GM19240 (cell line): Measurements from ENCODE around the gene TAF1L.
"Not testable (repeated sequence)": the region's sequence is repeated elsewhere in the genome, so short reads cannot be mapped to it uniquely, and the experiment has no call there.

Source experiments
- DNase-seq: peaks from one replicate; pipeline ENCODE4 v3.0.0; 2011; ENCODE audit warnings: low spot score; ENCODE audit not compliant: insufficient read length

TAF1L gene, protein sequence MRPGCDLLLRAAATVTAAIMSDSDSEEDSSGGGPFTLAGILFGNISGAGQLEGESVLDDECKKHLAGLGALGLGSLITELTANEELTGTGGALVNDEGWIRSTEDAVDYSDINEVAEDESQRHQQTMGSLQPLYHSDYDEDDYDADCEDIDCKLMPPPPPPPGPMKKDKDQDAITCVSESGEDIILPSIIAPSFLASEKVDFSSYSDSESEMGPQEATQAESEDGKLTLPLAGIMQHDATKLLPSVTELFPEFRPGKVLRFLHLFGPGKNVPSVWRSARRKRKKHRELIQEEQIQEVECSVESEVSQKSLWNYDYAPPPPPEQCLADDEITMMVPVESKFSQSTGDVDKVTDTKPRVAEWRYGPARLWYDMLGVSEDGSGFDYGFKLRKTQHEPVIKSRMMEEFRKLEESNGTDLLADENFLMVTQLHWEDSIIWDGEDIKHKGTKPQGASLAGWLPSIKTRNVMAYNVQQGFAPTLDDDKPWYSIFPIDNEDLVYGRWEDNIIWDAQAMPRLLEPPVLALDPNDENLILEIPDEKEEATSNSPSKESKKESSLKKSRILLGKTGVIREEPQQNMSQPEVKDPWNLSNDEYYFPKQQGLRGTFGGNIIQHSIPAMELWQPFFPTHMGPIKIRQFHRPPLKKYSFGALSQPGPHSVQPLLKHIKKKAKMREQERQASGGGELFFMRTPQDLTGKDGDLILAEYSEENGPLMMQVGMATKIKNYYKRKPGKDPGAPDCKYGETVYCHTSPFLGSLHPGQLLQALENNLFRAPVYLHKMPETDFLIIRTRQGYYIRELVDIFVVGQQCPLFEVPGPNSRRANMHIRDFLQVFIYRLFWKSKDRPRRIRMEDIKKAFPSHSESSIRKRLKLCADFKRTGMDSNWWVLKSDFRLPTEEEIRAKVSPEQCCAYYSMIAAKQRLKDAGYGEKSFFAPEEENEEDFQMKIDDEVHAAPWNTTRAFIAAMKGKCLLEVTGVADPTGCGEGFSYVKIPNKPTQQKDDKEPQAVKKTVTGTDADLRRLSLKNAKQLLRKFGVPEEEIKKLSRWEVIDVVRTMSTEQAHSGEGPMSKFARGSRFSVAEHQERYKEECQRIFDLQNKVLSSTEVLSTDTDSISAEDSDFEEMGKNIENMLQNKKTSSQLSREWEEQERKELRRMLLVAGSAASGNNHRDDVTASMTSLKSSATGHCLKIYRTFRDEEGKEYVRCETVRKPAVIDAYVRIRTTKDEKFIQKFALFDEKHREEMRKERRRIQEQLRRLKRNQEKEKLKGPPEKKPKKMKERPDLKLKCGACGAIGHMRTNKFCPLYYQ (N-terminal part only)

DNA sequence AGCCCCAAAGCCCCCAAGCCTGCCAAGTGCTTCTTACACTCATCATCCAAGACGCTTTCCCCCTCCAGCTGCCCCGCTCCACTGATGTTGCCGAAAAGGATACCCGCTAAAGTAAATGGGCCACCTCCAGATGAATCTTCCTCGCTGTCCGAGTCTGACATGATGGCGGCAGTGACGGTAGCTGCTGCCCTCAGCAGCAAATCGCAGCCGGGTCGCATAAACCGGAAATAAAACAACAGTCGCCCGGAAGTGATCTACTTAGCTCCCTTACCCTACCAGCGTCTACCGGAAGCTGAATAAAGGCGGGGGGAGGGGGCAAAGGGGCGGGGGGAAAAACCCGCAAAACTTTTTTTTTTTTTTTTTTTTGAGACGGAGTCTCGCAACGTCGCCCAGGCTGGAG, at the start of gene TAF1L:
Gene TAF1L (minus strand): TSS at position 308 of the 400 bp plus-strand sequence. CDS start 90 bp downstream, at position 218.
- DNase-seq = no peak

DNA sequence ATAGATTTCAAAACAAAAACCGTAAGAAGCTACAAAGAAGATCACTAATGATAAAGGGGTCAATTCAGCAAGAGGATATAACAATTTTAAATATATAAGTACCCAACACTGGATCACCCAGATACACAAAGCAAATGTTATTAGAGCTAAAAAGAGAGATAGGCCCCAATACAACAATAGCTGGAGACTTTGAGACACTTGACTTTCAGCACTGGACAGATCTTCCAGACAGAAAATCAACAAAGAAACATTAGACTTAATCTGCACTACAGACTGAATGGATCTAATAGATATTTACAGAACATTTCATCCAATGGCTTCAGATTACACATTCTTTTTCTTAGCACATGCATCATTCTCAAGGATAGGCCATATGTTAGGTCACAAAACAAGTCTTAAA, 46.3 kb upstream of the TAF1L start:
- DNase-seq = no peak

DNA sequence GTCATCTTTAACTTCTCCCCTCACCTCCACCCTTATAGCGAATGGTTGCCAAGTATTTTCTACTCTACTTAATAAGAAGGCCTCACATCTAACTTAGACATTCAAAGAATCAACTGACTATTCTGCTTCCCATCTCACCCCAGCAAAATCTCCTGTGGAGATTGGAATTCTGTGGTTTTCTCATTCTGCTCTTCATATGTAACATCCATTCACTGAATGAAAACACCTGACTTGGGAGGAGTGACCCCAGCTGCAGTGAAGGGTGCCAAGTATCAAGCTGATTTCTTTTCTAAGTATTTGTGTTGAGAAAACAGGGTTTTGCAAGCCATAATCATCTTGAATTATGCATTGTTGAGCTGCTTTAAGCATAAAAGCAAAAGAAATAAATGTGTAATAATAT, 42.5 kb upstream of the TAF1L start:
- no peak for DNase-seq

DNA sequence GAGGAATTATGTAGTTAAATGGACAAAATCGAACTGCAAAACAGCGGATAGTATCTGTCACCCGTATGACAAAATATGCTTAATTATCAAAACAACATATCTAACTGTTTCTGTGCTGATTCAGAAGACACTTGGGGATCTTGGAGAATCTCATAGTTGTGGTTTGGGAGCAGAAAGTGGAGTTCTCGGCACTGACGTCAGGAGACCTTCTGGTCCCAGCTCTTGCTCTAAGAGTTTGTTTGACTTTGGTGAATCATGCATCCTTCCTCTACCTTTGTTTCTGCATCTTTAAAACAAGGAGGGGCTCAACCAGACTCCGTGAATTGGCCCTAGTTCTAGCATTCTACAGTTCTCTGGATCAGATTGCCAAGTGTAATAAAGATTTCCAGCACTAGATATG, 37.0 kb upstream of the TAF1L start:
- DNase-seq = no peak

DNA sequence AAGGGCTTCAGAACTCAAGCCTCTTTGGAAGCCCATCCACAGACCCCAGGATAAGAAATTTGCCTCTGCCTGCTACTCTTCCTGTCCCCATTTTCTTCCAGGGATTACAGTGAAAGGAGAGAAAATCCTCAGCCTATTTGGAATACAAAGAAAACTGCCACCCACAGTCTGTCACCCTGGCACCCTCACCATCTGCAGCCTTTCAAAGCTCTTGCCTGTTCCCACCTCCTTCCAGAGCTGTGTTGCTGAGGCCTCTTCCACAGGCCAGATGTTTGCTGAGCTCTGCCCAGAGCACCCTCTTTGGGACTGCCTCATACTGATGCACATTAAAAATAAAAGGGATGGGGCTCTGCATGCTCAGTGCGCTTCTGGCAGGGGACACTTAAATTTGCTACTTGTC, 35.9 kb upstream of the TAF1L start:
- DNase-seq = no peak

DNA sequence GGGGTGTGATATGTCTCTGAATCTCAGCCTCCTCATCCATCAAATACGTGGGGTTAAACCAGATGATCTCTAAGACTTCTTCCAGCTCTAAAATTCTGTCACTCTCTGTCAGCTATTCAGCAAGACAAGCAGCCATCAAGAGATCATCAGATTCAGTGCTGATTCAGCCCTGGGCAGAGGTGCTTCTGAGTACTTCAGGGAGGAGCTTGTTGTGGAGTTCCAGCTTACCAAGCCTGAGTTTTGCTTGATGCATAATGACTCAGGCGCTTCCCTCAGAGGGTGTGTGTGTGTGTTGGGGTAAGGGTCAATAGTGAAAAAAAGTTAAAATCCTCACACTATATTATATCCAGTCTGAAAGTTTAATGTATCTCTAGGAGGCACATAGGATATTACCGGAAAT, 29.6 kb upstream of the TAF1L start:
- DNase-seq = no peak

DNA sequence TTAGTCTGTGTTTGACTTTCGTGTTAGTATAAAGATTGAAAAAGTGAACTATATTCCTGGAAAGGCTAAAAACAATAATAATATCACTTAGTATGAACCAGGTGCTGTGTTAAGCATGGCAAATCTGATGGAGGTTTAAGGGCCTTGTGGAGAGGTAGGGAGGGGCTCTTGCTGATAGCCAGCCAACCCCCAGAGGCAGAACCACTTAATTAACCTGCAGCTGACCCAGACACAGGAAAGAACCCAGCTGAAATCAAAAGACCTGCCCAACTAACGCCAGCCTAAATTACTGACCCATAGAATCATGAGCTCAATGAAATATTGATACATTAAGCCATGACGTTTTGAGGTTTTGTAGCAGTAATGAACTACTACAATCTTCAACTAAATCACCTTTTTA, 28.3 kb upstream of the TAF1L start:
- DNase-seq = no peak

DNA sequence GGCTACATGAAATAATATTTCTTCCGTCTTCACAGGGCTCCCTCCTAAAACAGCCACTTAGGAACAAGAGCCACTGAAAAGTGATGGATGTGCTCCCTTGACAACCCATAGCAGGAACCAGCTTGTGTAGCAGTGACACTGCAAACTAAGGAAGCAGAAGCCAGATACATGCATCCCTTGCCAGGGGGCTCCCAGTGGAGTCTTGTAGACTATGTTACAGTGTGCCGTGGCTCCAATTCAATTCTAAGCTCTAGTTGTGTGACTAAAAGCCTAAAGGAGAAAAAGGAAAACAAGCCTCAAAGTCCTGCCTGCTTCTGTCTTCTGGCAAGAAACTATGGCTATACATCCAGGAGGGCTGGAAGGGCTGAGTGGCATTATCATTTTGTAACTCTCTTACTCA, 12.2 kb upstream of the TAF1L start:
- no peak for DNase-seq

DNA sequence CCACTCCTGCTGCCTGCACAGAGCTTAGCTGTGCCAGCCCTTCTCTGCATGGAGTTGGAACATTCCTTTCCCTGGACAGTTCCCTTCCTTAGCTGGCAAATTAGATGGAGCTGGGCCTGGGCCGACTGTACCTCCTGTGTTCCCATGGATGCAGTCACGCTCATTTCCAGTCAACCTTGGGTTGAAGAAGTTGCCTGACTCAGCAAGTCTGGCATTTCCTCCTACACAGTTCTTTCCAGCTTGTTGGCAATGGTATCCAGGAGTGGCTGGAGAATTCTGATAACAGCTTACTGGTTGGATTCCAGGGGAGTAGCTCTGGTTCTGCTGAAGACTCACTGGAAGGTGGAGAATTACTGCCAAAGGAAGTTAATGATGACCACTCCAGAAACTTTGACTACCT, 9.2 kb upstream of the TAF1L start:
- no peak for DNase-seq

DNA sequence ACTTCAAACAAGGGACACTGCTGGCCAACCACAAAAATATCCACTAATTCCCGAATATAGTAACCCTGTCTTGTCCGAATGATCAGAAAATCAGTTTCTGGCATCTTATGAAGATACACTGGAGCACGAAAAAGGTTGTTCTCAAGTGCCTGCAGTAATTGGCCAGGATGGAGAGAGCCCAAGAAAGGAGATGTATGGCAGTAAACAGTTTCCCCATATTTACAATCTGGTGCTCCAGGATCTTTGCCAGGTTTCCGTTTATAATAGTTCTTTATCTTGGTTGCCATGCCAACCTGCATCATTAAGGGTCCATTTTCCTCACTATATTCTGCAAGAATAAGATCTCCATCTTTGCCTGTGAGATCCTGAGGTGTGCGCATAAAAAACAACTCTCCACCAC, 2.3 kb downstream of the TAF1L start:
- DNase-seq = not testable (repeated sequence)

DNA sequence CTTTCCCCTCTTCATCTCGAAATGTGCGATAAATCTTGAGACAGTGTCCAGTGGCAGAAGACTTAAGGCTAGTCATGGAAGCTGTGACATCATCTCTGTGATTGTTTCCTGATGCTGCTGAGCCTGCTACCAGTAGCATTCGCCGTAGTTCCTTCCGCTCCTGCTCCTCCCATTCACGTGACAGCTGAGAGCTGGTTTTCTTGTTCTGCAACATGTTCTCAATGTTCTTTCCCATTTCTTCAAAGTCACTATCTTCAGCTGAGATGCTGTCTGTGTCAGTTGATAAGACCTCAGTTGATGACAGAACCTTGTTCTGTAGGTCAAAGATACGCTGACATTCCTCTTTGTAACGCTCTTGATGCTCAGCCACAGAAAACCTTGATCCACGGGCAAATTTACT, 3.5 kb downstream of the TAF1L start:
- no peak for DNase-seq

DNA sequence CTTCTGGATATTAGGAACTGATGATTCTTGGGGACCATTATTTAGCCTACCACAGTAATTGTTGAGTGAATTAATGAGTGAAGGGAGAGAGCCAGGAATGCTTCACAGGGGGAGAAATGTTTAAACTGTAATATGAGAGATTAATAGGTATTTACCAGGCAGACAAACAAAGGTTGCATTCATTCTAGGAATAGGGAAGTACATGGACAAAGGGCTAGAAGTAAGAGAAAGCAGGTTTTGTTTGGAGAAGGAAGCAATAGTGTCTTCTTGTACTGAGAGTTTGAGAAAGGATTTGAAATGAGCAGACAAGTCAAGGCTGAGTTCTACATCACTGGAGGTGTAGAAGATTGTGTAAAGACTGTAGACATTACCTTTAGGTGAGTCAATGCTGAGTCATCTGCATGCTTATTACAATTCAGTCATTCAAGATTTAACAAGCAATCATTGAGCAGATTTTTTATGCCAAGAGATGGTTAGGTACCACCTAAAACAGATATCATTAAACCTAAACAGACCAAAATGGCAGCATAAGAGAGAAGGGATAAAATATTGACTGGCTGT, 8.0 kb downstream of the TAF1L start:
- no peak for DNase-seq

DNA sequence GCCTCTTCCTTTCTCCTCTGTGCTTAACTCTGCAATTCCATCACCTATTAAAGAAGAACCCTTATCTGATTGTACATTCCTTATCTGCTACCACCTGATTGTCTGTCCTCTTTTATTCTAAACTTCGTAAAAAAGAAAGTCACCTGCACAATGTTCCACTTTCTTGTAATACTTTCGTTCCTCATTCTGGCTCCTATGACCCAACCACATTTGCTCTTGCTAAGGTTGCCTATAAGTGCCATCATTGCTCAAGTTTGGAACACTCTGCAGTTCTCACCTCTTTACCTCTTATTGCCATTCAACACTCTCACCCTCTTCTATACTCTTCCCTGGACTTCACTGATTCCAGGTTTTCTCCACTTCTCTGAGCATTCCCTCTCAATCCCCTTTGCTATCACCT, 10.1 kb downstream of the TAF1L start:
- DNase-seq = no peak

DNA sequence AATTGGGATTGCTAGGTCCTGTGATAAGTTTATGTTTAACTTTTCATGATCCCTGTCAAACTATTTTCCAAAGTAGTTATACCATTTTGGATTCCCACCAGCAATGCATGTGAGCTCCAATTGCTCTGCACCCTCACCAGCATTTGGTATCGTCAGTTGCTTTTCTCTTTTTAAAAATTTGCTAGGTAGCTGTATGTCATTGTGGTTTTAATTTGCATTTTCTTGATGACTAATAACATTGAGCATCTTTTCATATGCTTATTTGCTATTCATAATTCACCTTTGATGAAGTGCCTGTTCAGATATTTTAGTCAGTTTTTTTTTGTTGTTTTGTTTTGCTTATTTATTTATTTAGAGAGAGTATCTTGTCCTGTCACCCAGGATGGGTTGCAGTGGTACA, 12.5 kb downstream of the TAF1L start:
- no peak for DNase-seq

DNA sequence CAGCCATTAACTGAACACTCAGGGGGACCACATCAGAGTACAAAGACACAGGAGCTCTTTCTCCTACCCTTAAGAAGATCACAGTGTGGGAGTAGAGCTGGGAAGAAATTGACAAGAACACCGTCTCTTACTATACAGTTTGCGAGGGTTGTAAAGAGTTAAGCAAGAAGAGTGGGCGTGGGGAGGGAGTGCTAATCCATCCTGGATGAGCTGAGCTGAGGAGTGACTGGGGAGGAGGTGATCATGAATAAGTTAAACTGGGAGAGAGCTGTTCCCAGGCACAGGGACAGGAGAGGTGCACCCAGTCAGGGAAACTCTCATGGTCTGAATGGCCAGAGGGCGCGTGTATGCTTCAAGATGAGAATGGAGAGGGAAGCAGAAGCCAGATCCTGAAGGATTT, 17.2 kb downstream of the TAF1L start:
- DNase-seq = no peak

DNA sequence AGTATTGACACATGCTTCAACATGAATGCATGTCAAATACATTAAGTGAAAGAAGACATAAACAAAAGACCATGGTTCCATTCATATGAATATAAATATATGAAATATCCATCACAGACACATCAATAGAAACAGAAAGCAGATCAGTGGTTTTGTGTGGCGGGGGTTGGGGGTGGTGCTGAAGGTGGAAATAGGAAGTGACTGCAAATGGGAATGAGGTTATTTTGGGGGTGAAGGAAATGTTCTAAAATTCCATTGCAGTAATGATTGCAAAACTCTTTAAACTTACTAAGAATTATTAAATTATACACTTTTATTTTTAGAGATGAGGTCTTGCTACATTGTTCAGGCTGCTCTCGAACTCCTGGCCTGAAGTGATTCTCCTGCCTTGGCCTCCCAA, 28.7 kb downstream of the TAF1L start:
- no peak for DNase-seq

DNA sequence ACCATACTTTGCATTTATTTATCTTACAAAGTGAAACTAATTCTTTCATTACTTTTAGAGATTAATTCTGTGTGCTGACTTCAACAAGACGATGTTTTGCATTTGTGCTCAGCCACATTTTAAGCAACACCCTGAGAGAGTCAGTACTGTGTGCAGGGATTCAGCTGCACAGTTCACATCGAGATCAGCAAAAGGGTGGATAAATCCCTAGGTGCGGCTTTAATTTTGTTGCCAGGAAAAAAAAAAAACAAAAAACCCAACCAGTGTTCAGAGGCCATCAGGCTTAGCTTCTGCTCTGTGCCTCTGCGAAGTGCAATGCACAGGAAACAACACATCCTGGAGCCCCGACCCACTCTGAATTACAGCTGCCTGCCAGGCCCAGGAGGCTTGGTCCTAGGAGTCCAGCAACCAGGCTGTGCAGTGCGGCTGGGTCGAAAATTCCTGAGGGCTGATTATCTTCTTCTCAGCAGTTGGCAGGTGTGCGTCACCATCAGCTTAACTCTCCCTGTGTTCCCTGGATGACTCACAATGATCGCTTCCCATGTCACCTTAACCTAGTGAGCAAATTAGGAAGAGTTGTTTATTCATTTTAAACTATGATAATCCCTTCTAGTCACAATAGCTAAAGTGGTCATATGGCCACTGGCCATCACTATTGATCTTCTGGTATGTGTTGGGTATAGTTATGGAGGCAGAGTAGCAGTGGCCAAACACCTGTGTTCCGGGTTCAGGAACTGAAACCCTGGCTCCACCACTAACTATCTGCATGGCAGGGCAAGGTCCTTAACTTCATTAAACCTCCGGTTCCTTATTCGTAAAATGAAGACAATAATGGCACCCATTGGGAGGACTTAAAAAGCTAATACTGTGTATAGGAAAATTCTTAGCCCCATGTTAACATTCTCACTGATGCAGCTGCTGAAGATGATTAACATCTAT, 31.3 kb downstream of the TAF1L start:
- DNase-seq = no peak

DNA sequence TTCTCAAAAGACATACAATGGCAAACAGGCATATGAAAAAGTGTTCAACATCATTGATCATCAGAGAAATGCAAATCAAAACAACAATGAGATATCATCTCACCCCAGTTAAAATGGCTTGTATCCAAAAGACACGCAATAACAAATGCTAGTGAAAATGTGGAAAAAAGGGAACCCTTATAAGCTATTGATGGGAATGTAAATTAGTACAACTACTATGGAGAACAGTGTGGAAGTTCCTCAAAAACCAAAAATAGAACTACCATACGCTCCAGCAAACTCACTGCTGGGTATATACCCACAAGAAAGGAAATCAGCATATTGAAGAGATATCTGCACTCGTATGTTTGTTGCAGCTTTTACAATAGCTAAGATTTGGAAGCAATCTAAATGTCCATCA, 36.4 kb downstream of the TAF1L start:
- not testable (repeated sequence) for DNase-seq

DNA sequence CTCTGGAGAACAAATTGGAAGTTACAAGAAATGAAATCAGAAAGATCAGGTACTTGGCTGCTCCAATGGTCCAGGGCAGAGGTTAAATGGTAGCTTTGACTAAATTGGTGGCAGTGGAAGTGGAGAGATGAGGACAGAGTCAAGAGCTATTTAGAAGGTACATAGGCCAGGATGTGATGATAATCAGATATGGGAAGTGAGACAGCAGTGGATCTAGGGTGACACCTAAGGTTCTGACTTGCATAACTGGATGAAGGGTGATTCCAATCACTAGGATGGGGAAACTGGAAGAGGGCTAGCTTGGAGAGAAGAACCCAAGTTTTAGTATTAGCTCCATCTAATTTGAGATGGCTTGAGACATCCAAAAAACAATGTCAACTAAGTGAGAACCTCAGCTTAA, 38.5 kb downstream of the TAF1L start:
- no peak for DNase-seq
